ACC112 (cell line): ENCODE data around the gene TRMT61A.

Experiments
- H2AFZ ChIP-seq: fragments of 200-600 bp; sonication (generic); one replicate; pipeline ENCODE4 v1.6.0; 2017; ENCODE audit warnings: antibody characterized with exemption, low read length; ENCODE audit not compliant: unreplicated experiment
- H3K27ac ChIP-seq: fragments of 200-600 bp; sonication (generic); 2 replicates; pipeline ENCODE4 v1.5.1; 2014; ENCODE audit warnings: low read depth, mild to moderate bottlenecking, antibody characterized with exemption, low read length, moderate library complexity
- H3K27me3 ChIP-seq: fragments of 200-600 bp; sonication (generic); 2 replicates; pipeline ENCODE4 v1.6.1; 2014; ENCODE audit warnings: mild to moderate bottlenecking, antibody characterized with exemption, low read length, moderate library complexity, mixed read lengths; ENCODE audit not compliant: insufficient read depth
- H3K36me3 ChIP-seq: fragments of 200-600 bp; sonication (generic); 2 replicates; pipeline ENCODE4 v1.6.1; 2016; ENCODE audit warnings: mild to moderate bottlenecking, antibody characterized with exemption, low read length, moderate library complexity, mixed read lengths; ENCODE audit not compliant: insufficient read depth
- H3K4me1 ChIP-seq: fragments of 200-600 bp; sonication (generic); one replicate; pipeline ENCODE4 v1.6.1; 2016; ENCODE audit warnings: low read length, mixed read lengths; ENCODE audit not compliant: insufficient read depth, unreplicated experiment, control insufficient read depth
- H3K4me3 ChIP-seq: fragments of 200-600 bp; sonication (generic); 2 replicates; pipeline ENCODE4 v1.5.1; 2014; ENCODE audit warnings: mild to moderate bottlenecking, low read depth, low read length
- H3K79me2 ChIP-seq: fragments of 200-600 bp; sonication (generic); one replicate; pipeline ENCODE4 v1.6.0; 2016; ENCODE audit warnings: low read length; ENCODE audit not compliant: control insufficient read depth, unreplicated experiment, insufficient read depth

The TRMT61A gene

GRCh38 chr14:103528587-103529382 lies at the start of gene TRMT61A:
TSS of gene TRMT61A (plus strand) at chr14:103529196. CDS start at chr14:103529979, 783 bp downstream.
- Histone ChIP-seq H3K27me3 (peaks cover 2% of the 10 kb centered on the region), H3K4me1 (peaks cover 33% of the 10 kb centered on the region), H2AFZ (peak within 1 kb of the TSS; percentile 77), H3K27ac (peak within 1 kb of the TSS; percentile 73), H3K79me2 (peaks cover 27% of the 10 kb centered on the region), H3K4me3 (peak within 1 kb of the TSS; percentile 98), H3K36me3 (peaks cover 3% of the 10 kb centered on the region; the same call in 1 of the 2 replicates)

- no peak overlapping the region for H3K27ac ChIP-seq
- H3K4me1 ChIP-seq = peaks cover 8% of the 10 kb centered on the region
- H3K79me2 ChIP-seq = no peaks in the 10 kb centered on the region
- no peak overlapping the region for H2AFZ ChIP-seq
- H3K27me3 ChIP-seq = no peaks in the 10 kb centered on the region
- H3K36me3 ChIP-seq = peaks cover 24% of the 10 kb centered on the region
- H3K4me3 ChIP-seq = no peak overlapping the region
Observed at GRCh38 chr14:103480595-103480994, 48.4 kb upstream of the TRMT61A start.

- no peaks in the 10 kb centered on the region for H3K27me3 ChIP-seq
- no peak overlapping the region for H2AFZ ChIP-seq
- no peaks in the 10 kb centered on the region for H3K79me2 ChIP-seq
- peak overlapping the region; percentile 42 for H3K27ac ChIP-seq
- H3K36me3 ChIP-seq = peaks cover 13% of the 10 kb centered on the region
- H3K4me1 ChIP-seq = peaks cover 8% of the 10 kb centered on the region
- no peak overlapping the region for H3K4me3 ChIP-seq
Observed at GRCh38 chr14:103483600-103483999, 45.4 kb upstream of the TRMT61A start.

- H2AFZ ChIP-seq = no peak overlapping the region
- H3K4me1 ChIP-seq = peaks cover 8% of the 10 kb centered on the region
- H3K79me2 ChIP-seq = no peaks in the 10 kb centered on the region
- H3K4me3 ChIP-seq = no peak overlapping the region
- no peaks in the 10 kb centered on the region for H3K27me3 ChIP-seq
- H3K36me3 ChIP-seq = peaks cover 16% of the 10 kb centered on the region
- no peak overlapping the region for H3K27ac ChIP-seq
Observed at GRCh38 chr14:103485504-103485903, 43.5 kb upstream of the TRMT61A start.

GRCh38 chr14:103488071-103488470 lies 40.9 kb upstream of the TRMT61A start:
- Histone ChIP-seq H3K36me3 (peaks cover 19% of the 10 kb centered on the region), H3K27ac (no peak overlapping the region), H3K27me3 (no peaks in the 10 kb centered on the region), H2AFZ (no peak overlapping the region), H3K4me3 (no peak overlapping the region), H3K4me1 (peaks cover 5% of the 10 kb centered on the region), H3K79me2 (no peaks in the 10 kb centered on the region)

- Histone ChIP-seq H3K4me3 (no peak overlapping the region), H3K36me3 (peaks cover 19% of the 10 kb centered on the region), H3K27ac (no peak overlapping the region), H3K27me3 (no peaks in the 10 kb centered on the region), H2AFZ (no peak overlapping the region), H3K4me1 (no peaks in the 10 kb centered on the region), H3K79me2 (no peaks in the 10 kb centered on the region)
Observed at GRCh38 chr14:103488960-103489359, 40.0 kb upstream of the TRMT61A start.

GRCh38 chr14:103489621-103490020 lies 39.4 kb upstream of the TRMT61A start:
- Histone ChIP-seq H3K4me1 (no peaks in the 10 kb centered on the region), H2AFZ (no peak overlapping the region), H3K27ac (no peak overlapping the region), H3K27me3 (no peaks in the 10 kb centered on the region), H3K4me3 (no peak overlapping the region), H3K79me2 (no peaks in the 10 kb centered on the region), H3K36me3 (peaks cover 20% of the 10 kb centered on the region)

GRCh38 chr14:103491691-103492090 lies 37.3 kb upstream of the TRMT61A start:
- Histone ChIP-seq H3K4me1 (no peaks in the 10 kb centered on the region), H3K36me3 (peaks cover 26% of the 10 kb centered on the region)

GRCh38 chr14:103492156-103492925 lies 36.7 kb upstream of the TRMT61A start:
- Histone ChIP-seq H3K4me1 (no peaks in the 10 kb centered on the region), H3K4me3 (no peak overlapping the region), H3K79me2 (no peaks in the 10 kb centered on the region), H3K27me3 (no peaks in the 10 kb centered on the region), H3K36me3 (peaks cover 26% of the 10 kb centered on the region), H3K27ac (no peak overlapping the region), H2AFZ (no peak overlapping the region)

More at GRCh38 chr14:103491691-103492090, 37.3 kb upstream of the TRMT61A start:
- no peaks in the 10 kb centered on the region for H3K27me3 ChIP-seq
- H2AFZ ChIP-seq = no peak overlapping the region
- H3K79me2 ChIP-seq = no peaks in the 10 kb centered on the region
- no peak overlapping the region for H3K27ac ChIP-seq
- no peak overlapping the region for H3K4me3 ChIP-seq

- Histone ChIP-seq H3K4me1 (no peaks in the 10 kb centered on the region), H3K4me3 (no peak overlapping the region), H3K36me3 (peaks cover 17% of the 10 kb centered on the region), H3K79me2 (peaks cover 2% of the 10 kb centered on the region), H3K27me3 (no peaks in the 10 kb centered on the region), H3K27ac (no peak overlapping the region), H2AFZ (no peak overlapping the region)
Observed at GRCh38 chr14:103495854-103496253, 33.1 kb upstream of the TRMT61A start.
